Transverse colon (tissue), 3 donors: ENCODE measurements around the gene ZFPM1.

Experiments used
- CTCF ChIP-seq, 5 experiments: fragments of 200-600 bp in 3 of 5; fragments of 450-650 bp in 2 of 5; sonication (generic) in 3 of 5; IDR thresholded peaks; 1 replicate in 2 of 5; 2 replicates in 3 of 5; pipeline ENCODE4 v1.5.1; 2016 to 2017; ENCODE audit warnings: antibody characterized with exemption in 5 of 5, inconsistent platforms in 3 of 5, mild to moderate bottlenecking in 2 of 5, moderate library complexity in 1 of 5
- EP300 ChIP-seq: sonication (generic); formaldehyde crosslinking; IDR thresholded peaks from one replicate; pipeline ENCODE4 v1.6.1; 2017; ENCODE audit warnings: antibody characterized with exemption, low read depth

GRCh38 chr16:88467541-88467944 is 14.5 kb downstream of the ZFPM1 start:
- TF ChIP-seq CTCF (IDR thresholded peaks at IDR 0.05) (no peak), EP300 (no peak)
